Lower leg skin (tissue), 4 donors: ENCODE data around the gene PTCHD1. TPM values are rescaled to one million over a fixed set of nuclear protein-coding genes. Genes with fewer than 3 reads are reported as not detected.

ENCODE experiments used
- DNase-seq, 2 donors: peaks; one replicate each; pipeline ENCODE4 v3.0.0-alpha.2; 2019; ENCODE audit warnings: low spot score in 2 of 2
- H3K4me3 ChIP-seq: fragments of 200-600 bp; sonication (generic); 2 replicates; pipeline ENCODE4 v1.5.1; 2017; ENCODE audit warnings: mild to moderate bottlenecking, low read depth; ENCODE audit not compliant: poor library complexity, severe bottlenecking
- CTCF ChIP-seq, 3 donors: fragments of 450-650 bp; IDR thresholded peaks; one replicate each; pipeline ENCODE4 v1.5.1; 2016; ENCODE audit warnings: antibody characterized with exemption in 3 of 3, mild to moderate bottlenecking in 3 of 3, moderate library complexity in 2 of 3
- POLR2A ChIP-seq, 2 donors: fragments of 450-650 bp; IDR thresholded peaks; one replicate each; pipeline ENCODE4 v1.6.1; 2016 to 2017; ENCODE audit warnings: antibody characterized with exemption in 2 of 2, mild to moderate bottlenecking in 1 of 2, moderate library complexity in 1 of 2
- WGBS, 2 donors: methylation state at CpG; one replicate each; pipeline ENCODE4 v1.1.5; 2018; 5-methylcytosine and 5-hydroxymethylcytosine counted together
- intact Hi-C: fragments of 100-400 bp; cut with DNase I; formaldehyde crosslinking; loops from one replicate; pipeline ENCODE4 v1.15.0; 2023; ENCODE audit warnings: low total_unique reads
- total RNA-seq, 4 donors: library from RNA; depleted of rRNA; stranded (reverse); fragments of >200 nt; gene quantifications; one replicate each; pipeline ENCODE4 v1.1.0, GENCODE V29; 2016

The PTCHD1 gene
- total RNA-seq, 4 donors from 2014 or later, result 0.07 to 0.13 (median 0.08) TPM; not detected in 1

- DNase-seq, result no peak
- intact Hi-C loops, result no loop called here
- H3K4me3 ChIP-seq, result no peak overlapping the region
- TF ChIP-seq CTCF (IDR thresholded peaks at IDR 0.05) (no peak), POLR2A (IDR thresholded peaks at IDR 0.05) (no peak)
- 87 to 94% methylated on average over 11 of the region's 11 CpGs for WGBS, 2 donors
Measured at GRCh38 chrX:23390979-23391378, 56.3 kb downstream of the PTCHD1 start.

GRCh38 chrX:23392195-23392594, 57.5 kb downstream of the PTCHD1 start:
- intact Hi-C loops, result no loop called here

DNA sequence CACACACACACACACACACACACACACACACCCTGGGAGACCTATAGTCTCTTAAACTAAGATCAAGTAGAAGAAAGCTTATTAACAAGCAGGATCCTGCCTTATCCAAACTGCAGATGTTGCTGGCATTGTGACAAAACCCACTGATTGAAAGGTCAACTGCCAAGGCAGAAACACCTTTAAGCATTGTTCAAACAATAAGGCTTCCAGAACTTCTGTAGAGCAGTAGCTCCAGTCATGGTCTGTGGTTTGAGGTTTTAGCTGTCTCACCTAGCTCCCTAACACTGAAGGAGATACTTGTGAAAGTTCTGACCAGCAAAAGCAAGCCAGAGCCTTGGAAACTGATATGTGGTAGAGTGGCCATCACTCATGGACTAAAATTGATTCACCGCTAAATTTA, 59.8 kb downstream of the PTCHD1 start:
- no peak for DNase-seq
- 94 to 96% methylated on average over 1 of the region's 1 CpG for WGBS, 2 donors
- TF ChIP-seq POLR2A (IDR thresholded peaks at IDR 0.05), result no peak
- TF ChIP-seq CTCF (IDR thresholded peaks at IDR 0.05), result no peak
- no peak overlapping the region for H3K4me3 ChIP-seq
- intact Hi-C loops, result no loop called here

More at GRCh38 chrX:23392195-23392594, 57.5 kb downstream of the PTCHD1 start:
- DNase-seq, result no peak
- no peak overlapping the region for H3K4me3 ChIP-seq
- TF ChIP-seq CTCF (IDR thresholded peaks at IDR 0.05) (no peak), POLR2A (IDR thresholded peaks at IDR 0.05) (no peak)
- WGBS, 2 donors, result 92 to 93% methylated on average over 5 of the region's 5 CpGs

DNA sequence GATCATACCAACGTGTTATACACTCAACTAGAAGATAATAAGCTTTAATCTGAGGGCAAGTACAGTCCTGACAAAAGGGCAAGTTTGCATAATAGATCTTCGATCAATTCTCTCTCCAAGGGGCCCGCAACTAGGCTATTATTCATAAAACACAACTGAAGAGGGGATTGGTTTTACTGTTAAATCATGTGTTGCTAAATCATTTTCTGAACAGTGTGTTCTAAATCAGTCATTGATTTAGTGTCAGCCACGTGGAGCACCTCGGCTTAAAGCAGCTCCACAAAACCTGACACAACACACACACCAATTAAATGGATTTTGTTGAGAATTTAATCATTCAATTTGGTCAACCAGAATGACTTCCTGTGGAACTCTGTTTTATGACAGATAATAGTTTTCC, 61.6 kb downstream of the PTCHD1 start:
- H3K4me3 ChIP-seq, result no peak overlapping the region
- 81 to 85% methylated on average over 5 of the region's 5 CpGs for WGBS, 2 donors
- no peak for DNase-seq
- TF ChIP-seq CTCF (IDR thresholded peaks at IDR 0.05), result no peak
- no peak for TF ChIP-seq POLR2A (IDR thresholded peaks at IDR 0.05)
- intact Hi-C loops, result no loop called here

DNA sequence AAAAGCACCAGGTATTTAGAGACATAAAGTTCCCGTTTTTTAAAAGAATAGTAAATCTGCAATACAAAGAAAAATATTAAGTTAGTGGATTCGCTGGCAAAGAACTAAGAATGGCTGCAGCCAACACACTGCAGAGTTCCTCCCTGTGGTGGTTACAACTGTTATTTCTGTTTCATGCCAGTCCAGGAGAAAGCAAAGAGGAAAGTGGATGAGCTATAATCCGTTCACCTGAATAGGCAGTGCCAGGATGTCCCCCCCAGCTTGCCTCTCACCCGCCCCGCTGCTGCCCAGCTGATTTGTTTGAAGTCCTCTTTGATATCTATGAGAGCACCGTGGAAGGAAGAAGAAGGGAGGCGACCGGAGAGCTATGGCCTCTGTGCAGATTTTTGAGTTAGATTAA, 63.9 kb downstream of the PTCHD1 start:
- TF ChIP-seq POLR2A (IDR thresholded peaks at IDR 0.05) (no peak), CTCF (IDR thresholded peaks at IDR 0.05) (no peak)
- no peak overlapping the region for H3K4me3 ChIP-seq
- WGBS, 2 donors, result 52 to 54% methylated on average over 8 of the region's 8 CpGs

GRCh38 chrX:23403849-23404248, 69.2 kb downstream of the PTCHD1 start:
- WGBS, 2 donors, result 46 to 58% methylated on average over 6 of the region's 6 CpGs
- H3K4me3 ChIP-seq, result no peak overlapping the region
- intact Hi-C loops, result no loop called here
- DNase-seq, result no peak
- TF ChIP-seq POLR2A (IDR thresholded peaks at IDR 0.05) (no peak), CTCF (IDR thresholded peaks at IDR 0.05) (no peak)

More for the DNA sequence above, 63.9 kb downstream of the PTCHD1 start:
- no peak for DNase-seq
- intact Hi-C loops, result no loop called here
